Ecto neural progenitor cell (in vitro differentiated cells): ENCODE measurements around the gene SIAH2.
A peak's percentile ranks its signal among the peaks of the same experiment; 100 is the strongest.
"Not testable (repeated sequence)": the region's sequence is repeated elsewhere in the genome, so short reads cannot be mapped to it uniquely, and the experiment has no call there.

Experiments used
- DNase-seq: peaks from one replicate; pipeline ENCODE4 v3.0.0-alpha.2; 2018; ENCODE audit warnings: low spot score

SIAH2 gene, protein sequence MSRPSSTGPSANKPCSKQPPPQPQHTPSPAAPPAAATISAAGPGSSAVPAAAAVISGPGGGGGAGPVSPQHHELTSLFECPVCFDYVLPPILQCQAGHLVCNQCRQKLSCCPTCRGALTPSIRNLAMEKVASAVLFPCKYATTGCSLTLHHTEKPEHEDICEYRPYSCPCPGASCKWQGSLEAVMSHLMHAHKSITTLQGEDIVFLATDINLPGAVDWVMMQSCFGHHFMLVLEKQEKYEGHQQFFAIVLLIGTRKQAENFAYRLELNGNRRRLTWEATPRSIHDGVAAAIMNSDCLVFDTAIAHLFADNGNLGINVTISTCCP

DNA sequence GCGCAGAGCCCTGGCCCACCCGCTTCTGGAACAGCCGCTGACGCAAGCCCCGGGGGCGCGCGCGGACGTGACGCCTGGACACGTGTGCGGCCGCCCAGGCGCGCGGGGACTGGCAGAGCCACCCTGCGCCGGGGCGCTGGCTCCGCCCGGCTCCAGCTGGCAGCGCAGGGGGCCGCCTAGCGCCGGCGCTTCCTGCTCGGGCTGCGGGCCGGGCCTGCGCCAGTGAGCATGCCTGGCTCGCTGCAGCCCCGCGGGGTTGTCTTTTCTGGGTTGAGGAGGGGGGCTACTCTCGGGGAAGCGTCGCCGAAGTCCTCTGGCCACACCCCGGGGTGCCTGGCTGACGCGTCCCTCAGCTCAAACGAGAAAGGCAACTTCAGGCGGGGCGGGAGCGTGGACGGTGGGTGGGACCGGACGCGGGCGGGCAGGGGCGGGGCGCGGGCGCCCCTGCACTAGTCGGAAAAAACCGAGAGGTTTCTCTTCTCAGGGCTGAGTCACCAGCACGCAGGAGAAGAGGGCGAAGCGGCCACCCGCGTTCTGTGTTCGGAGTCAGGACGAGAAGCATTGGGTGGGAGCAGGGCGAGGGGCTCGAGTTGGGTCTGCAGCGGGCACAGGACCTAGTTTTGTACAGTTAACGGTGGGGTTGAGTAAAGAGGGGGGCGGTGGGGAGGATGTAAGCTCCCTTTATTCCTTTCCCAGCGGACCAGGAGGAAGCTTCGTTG, at the start of gene SIAH2:
SIAH2 (minus strand) TSS at position 48 of the 719 bp plus-strand sequence. CDS start 320 bp downstream, outside the sequence.
- peak; percentile 87 for DNase-seq

DNA sequence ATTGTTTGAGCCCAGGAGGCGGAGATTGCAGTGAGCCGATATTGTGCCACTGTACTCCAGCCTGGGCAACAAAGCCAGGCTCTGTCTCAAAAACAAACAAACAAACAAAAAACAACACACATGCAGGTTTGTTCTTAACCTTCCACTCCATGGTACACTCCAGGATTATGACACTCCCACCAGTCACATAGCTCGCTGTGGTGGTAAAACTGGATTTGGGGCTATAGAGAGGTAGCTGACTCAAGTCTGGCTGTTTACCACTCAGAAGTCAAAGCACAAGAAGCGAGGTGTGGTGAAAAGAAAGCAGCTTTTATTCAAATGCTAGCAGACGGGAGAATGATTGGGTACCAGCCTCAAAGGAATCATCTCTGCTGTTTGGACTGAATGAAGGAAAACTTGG, 49.0 kb upstream of the SIAH2 start:
- DNase-seq, result no peak

DNA sequence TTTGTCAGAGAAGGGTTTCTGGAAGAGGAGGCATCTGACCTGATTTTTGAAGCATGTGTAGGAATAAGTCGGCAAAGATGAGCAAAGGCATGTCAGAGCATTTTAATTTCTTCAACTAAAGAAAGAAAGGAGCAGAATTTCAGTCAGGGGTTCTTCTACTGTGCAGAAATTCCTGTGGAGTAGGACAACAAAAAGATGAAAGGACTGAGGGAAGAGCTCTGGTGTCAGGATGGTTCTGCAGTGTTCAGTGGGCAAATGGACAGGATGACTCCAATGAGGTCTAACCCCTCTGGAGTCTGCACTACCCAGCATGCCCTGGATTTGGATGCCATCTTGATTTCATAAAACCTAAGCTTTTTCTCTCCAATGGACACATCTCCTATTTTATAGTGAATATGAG, 47.7 kb upstream of the SIAH2 start:
- DNase-seq, result no peak

DNA sequence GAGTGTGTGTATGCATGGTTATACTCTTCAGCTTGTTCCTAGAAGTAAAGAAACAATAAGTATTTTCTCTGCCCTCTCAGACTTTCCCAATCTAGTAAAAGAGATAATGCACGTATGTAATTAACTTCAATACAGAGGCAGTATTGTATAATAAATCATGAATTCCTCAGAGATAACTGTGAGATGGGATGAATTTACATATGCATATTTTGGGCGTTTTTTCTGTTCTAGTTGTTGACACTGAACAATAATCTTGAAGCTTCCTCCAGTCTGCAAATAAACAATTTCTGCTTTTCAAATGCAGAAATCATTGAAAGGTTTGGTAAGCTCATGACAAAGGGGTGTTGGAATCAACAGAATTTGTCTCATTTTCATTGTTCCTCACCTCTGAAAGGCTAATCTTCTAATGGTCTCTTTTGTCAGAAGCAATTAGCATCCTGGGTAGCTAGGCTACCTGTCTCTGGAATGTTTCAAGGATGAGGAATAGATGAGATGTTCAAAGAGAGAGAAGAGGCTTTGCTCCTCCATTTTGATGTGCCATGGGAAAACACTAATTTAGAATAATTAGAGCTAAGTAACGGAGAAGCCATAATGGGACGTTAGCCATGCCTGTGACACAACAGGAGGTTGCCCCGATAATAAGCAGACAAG, 43.3 kb upstream of the SIAH2 start:
- DNase-seq, result no peak

DNA sequence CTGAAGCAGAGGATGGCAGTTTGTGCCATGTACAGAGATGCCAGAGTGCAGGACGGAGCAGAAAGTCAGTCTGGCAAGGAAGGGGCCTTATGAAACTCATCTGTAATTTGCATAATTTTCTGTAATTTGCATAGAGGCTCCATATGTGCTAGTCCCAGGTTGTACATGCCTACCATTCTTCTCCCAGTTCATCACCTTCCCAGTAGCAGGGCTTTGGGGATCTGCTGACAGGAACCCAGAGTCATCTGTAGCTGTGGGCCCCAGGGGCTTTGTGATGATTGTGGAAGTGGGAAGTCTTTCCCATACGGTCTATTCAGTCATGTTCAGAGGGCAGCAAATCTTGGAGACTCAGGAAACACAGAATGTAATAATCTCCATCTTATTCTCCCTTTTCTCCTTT, 42.4 kb upstream of the SIAH2 start:
- DNase-seq, result no peak

DNA sequence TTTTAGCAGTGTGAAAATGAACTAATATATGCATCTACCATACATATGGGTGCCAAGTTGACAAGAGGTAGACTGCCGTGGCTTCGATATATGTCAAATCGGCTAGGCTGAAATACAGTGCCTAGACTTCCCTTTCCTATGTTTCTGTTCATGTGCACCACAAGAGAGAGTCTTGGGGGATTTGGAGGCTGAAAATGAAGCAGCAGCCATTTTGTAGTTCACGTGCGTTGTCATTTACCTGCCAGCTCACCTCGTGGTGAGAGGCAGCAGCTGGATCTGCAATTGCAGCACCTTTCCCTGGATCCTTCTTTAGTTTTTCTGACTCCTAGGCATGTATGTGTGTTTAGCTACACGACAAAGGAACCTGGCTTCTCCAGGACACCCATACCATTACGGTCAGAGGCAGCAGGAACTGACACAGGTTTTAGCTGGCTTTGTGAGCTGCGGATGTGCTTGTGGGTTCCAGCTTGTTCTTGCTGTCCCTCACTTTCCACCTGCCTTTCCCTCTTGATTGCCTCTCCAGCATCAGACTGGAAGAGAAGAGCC, 40.5 kb upstream of the SIAH2 start:
- no peak for DNase-seq

DNA sequence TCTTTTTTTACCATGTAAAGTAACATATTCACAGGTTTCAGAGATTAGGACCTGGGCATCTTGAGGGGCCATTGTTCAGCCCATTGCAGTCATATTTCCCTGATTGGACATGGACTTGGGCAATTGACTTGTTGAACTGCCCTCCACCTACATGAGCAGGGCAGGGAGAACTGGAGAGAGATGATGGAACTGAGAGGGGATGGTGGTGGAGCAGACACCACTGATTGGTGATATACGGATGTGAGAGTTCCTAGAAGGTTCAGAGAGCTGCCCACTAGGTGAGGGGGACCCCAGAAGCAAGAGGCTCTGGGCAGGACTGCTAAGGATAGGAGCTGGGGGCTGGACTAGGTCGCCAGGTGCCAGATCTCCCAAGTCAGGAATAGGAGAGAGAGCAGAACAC, 37.8 kb upstream of the SIAH2 start:
- DNase-seq, result no peak

DNA sequence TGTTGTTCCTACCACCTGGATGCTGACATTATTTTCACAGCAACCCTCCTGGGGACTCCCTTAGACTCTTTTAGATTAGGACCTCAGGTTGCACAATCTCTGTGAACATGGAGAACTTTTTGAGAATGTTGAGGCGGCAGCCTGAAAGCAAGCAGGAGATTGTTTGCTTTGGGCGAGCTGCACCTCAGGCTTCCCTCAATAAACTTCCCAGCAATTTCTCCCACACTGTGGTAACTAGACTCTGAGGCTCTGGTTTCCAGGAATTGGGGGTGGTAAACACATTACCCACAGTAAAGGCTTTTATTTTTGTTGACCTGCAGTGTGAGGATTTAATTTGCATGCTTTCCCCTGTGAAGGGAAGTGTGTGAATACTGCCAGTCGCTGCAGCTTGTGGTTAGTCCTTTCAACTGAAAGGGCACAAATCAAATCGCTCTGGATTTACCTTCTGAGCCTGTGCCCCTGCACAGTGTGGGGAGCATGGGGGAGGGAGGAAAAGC, 35.2 kb upstream of the SIAH2 start:
- DNase-seq, result peak; percentile 59

DNA sequence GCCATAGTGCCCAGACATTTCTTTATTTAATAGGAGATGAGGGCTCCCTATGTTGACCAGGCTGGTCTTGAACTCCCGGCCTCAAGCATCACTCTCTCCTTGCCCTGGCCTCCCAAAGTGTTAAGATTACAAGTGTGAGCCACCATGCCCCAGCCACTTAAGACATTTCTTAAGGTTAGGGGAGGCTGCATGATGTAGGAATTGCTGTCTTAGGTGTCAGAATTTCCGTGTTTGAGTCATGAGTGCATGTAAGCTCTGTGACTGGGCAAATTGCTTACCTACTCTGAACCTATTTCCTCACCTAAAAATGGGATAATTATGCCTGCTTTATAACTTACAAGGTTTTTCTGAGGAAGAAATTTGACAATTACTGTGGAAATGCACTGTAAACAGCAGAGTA, 34.2 kb upstream of the SIAH2 start:
- no peak for DNase-seq

DNA sequence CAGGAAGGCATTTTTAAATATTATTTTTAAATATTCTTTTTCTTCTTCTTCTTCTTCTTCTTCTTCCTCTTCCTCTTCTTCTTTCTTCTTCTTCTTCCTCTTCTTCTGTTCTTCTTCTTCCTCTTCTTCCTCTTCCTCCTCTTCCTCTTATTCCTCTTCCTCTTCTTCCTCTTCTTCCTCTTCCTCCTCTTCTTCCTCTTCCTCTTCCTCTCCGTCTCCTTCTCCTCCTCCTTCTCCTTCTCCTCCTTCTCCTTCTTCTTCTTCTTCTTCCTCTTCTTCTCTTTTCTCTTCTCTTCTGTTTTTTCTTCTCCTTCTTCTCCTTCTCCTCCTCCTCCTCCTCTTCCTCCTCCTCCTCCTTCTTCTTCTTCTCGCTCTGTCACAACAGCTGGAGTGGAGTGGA, 33.6 kb upstream of the SIAH2 start:
- not testable (repeated sequence) for DNase-seq

DNA sequence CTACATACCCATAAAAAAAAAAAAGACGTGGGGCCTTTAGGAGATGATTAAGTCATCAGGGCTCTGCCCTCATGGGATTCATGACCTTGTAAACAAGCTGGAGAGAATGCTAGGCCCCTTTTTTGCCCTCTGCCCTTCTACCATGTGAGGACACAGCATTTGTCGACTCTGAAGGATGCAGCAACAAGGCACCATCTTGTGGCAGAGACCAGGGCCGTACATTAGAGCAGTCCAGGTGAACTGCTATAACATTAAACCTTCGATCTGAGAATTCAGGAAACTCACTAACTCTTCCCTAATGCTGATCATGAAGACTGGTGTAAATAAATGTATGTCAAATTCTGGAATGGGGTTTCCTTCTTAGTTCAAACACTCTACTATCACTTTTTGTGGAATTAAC, 30.7 kb upstream of the SIAH2 start:
- no peak for DNase-seq

DNA sequence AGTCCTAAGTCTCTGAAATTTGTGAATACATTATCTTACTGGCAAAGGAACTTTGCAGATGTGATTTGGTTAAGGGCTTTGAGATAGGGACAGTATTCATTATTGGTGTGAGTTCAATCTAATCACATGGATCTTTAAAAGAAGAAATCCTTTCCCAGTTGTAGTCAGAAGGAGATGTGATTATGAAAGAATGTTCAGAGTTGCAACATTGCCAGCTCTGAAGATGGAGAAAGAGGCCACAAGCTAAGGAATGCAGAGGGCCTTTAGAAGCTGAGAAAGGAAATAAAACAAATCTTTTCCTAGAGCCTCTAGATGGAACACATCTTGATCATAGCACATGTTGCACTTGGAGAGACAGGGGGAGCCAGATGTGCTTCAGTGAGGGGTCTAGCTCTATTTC, 27.7 kb upstream of the SIAH2 start:
- DNase-seq, result no peak

DNA sequence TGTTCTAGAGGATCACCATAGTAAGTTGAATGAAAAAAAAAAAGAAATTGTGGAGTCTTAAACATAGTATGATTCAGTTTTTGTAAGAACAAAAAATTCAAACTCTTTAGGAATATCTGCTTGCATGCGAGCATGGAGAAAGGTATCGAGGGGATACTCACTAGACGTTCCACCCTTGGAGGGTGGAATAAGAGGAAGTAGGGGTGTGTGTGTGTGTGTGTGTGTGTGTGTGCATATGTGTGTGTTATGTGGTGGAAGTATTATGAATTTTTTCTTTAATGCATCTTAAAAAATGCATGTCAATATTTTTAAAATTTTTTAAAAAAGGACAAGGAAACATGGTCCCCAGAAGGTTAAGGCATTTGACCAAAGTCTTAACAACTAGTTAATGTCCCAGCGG, 26.5 kb upstream of the SIAH2 start:
- no peak for DNase-seq

DNA sequence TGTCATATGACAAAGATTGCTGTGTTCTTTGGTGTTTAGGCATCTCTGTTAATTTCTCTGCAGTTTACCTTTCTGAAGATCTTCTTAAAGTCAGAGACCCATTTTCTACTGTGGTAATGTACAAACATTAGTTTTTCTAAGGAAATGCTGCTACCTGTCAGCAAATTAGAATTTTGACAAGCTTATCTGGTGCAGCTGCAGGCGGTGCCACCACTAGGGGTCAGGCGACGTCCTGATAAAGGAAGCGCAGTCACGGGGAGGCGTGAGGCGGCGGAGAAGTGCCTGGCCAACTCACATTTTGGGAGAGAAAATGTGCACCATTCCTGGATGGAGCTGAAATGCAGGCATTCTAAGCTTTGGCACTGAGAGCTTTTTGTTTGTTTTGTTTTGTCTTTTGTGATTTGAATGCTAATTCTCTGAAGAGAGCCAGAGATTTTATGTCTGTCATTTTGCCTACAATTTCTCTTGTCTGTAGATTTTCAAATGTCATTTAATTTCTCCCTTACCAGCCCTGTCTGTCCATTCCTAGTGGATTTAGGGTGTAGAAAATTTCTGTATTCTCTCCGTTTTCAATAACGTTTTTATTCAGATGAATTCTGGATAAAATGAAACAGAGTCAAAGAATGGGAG, 24.9 kb upstream of the SIAH2 start:
- peak; percentile 86 for DNase-seq

DNA sequence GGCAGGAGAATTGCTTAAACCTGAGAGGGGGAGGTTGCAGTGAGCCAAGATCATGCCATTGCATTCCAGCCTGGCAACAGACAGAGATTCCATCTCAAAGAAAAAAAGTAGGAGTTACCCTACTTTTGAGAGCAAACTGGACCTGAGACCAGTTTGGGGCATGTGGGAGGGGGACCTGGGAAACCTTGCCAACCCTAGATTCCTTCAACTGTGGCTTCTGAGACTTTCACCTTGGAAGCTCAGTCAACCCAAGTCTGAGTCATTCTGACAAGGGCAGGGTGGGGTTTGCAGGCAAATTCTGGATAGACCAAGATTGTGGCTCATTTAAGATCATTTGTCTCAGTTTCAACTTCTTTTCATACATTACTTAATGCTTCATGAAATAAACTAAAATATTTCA, 23.8 kb upstream of the SIAH2 start:
- DNase-seq, result no peak

DNA sequence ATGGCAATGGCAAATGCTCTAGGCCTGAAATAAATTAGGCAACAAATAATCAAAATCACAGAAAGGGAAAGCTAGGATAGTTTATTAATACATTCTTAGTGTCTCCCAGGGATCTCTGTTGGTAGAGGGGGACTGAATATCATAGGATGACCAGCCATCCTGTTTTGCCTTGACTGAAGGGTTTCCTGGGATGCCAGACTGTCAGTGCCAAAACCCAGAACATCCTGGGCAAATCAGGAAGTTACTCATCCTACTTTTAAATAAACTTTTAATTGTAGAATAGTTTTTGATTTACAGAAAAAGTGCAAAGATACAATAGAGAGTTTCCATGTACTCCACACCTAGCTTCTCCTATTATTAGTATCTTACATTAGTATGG, 21.8 kb upstream of the SIAH2 start:
- no peak for DNase-seq

DNA sequence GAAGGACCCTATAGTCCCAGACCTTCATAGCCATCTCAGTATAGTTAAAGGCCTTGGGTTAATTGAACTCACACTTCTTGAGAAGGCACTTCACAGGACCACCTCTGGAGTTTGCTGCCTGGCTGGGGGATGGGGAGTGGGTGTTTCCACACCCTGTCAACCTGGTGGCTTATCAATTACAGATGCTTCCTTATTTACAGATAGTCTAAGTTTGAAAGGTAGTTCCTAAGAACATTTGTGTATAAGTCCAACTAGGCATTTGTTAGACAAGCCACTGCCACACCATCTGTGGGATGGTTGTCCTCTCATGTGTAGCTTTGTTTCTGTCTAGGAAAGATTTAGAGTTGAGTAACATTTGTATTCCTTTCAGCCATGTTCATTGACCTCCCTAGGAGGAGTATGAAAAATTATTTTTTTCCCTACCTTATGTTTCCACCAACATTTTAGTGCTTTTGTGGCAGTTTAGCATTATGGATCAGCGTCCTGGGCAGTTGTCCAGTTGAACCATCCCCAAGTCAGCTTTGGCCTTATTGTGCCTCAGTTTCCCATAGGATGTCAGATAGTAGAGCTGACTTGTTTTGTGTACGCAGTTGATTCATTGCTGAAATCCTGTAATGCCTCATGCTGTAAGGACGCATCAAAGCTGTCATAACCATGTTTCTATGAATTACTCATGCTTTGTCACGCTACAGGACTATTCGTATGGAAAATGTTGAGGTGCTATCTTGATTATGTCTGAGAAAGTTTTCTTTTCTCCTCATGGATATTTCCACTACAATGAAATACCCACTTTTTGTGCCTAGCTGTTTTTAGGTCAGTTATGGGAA, 21.2 kb upstream of the SIAH2 start:
- no peak for DNase-seq

DNA sequence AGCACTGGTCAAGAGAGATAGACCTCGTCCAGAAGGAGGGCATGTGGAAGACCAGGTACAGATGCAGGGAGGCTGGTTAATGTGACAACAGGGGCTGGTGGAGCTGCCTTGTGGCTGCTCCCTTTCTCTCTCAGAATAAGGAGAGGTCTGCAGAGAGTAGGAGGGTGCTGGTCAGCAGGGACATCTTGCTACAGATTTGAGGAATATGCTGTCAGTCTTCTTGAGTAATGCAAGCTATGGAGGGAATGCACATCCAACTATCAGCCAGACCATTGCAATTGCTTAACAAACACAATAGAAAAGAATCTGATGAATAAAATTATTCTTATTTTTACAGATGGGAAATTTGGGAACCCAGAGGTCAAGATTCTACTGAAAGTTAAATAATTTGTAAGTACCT, 20.3 kb upstream of the SIAH2 start:
- DNase-seq, result no peak

DNA sequence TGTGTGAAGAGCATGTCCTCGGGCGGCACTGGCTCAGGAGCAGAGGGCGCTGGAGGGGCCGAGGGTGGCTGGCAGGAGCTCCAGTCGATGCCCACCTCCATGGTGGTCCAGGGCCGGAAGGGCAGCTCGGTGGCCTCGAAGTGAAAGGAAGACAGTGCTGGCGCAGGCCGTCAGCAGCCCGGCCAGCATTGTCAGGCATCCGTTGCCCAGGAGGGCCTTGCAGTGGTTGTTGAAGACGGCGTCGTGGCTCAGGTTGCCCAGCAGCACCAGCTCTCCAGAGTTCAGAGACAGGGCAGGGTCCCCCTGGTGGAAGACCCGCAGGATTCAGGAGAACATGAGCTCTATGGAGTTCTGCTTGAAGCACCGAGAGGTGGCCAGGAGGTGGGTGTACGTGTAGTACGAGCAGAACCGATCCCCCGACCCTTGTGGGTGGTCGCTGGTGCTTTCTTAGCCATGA, 16.5 kb upstream of the SIAH2 start:
- DNase-seq, result no peak

DNA sequence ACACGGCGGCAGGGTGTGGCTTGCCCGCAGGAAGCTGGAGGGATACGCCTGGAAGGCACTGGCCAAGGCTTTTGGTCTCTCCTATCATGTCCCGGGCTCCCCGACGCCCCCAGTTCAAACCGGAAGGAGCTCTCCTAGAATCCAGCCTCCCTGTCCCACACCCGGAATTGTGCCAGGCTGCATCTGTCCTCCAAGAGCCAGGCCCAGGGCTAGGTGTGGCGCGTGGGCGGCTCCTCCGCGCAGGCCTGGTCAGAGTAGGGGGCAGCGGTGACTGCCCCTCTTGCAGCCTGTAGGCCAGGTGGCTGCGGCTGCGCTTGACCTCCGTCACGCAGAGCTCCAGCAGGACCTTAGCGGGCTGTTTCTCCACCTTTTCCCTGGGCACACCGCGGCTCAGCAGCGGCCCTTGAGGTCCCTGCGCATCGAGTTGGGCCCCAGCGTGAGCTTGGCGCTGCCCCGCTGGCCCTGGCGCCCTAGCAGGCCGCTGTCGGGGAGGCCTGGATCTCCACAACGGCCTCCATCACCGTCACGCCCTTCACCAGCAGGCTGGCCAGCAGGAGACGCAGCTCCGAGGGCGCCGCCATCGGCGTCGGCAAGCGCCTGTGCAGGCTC, 15.9 kb upstream of the SIAH2 start:
- no peak for DNase-seq
